PC-3 (cell line): ENCODE data around the gene PDIA4.

Source experiments
- EZH2 ChIP-seq: fragments of 300-600 bp; sonication (generic); IDR thresholded peaks from one replicate; pipeline ENCODE4 v1.6.1; 2017; ENCODE audit warnings: antibody characterized with exemption, mild to moderate bottlenecking, low read length; ENCODE audit not compliant: unreplicated experiment
- EZH2phosphoT487 ChIP-seq: fragments of 300-600 bp; sonication (generic); IDR thresholded peaks from 2 replicates; pipeline ENCODE4 v1.6.1; 2018; ENCODE audit warnings: mild to moderate bottlenecking, antibody characterized with exemption, low read length, borderline replicate concordance
- TF ChIP-seq, protein P1 (sequence below): fragments of 300-600 bp; sonication (generic); conservative IDR thresholded peaks from 2 replicates; pipeline ENCODE4 v1.5.1; 2017; ENCODE audit warnings: antibody characterized with exemption, low read depth, mild to moderate bottlenecking, low read length

DNA sequence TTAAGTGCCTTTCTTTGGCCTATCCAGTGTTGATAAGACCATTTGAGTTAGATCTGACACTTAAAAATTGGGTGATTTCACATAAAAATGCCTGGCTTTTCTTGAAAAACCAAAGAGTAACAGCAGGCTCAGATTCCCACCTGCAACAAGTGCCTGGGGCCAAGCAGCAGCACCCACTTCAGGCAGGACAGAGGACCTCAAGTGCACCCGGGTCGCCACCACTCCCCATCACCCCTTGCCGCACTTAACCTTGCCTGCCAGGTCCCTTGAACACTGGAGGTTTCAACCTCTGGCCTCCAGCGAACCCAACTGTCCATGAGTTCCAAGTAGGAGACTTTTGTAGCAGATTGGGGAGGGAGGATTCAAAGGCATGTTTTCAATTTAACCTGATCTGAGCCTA lies 30.8 kb downstream of the PDIA4 start:
- TF ChIP-seq, protein P1, sequence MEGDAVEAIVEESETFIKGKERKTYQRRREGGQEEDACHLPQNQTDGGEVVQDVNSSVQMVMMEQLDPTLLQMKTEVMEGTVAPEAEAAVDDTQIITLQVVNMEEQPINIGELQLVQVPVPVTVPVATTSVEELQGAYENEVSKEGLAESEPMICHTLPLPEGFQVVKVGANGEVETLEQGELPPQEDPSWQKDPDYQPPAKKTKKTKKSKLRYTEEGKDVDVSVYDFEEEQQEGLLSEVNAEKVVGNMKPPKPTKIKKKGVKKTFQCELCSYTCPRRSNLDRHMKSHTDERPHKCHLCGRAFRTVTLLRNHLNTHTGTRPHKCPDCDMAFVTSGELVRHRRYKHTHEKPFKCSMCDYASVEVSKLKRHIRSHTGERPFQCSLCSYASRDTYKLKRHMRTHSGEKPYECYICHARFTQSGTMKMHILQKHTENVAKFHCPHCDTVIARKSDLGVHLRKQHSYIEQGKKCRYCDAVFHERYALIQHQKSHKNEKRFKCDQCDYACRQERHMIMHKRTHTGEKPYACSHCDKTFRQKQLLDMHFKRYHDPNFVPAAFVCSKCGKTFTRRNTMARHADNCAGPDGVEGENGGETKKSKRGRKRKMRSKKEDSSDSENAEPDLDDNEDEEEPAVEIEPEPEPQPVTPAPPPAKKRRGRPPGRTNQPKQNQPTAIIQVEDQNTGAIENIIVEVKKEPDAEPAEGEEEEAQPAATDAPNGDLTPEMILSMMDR: no peak
- TF ChIP-seq EZH2: no peak
- no peak for TF ChIP-seq EZH2phosphoT487
